A549 (cell line): Measurements from ENCODE around the gene RPRD1A. TPM values are rescaled to one million over a fixed set of nuclear protein-coding genes. Genes with fewer than 3 reads are reported as not detected.

ENCODE experiments used
- ATAC-seq, 2 experiments: fragments of 200-7000 bp in 1 of 2; fragments of >200 bp in 1 of 2; cut with Nextera tagmentation in 1 of 2; cut with Tn5 transposase in 1 of 2; 3 replicates each; pipeline versions ENCODE4 v1.8.0 to v1.9.1; 2018 to 2020; ENCODE audit warnings: mild to moderate bottlenecking in 1 of 2, moderate library complexity in 1 of 2
- CTCF ChIA-PET: fragments of 300-600 bp; sonication (Branson Sonifier 250); formaldehyde crosslinking; extraction: SDS; loops from one replicate; lab custom pipeline; 2021; ENCODE audit warnings: antibody characterized with exemption, inconsistent platforms; lab: Yijun Ruan, JAX
- POLR2A ChIA-PET: fragments of 350-600 bp; formaldehyde crosslinking; extraction: SDS; loops from one replicate; lab custom pipeline; 2021; ENCODE audit warnings: antibody characterized with exemption, inconsistent platforms; lab: Yijun Ruan, JAX
- DNase-seq, 2 experiments: peaks; one replicate each; pipeline versions ENCODE4 v3.0.0 to v3.0.0-alpha.2; 2011 to 2016; ENCODE audit warnings: low read depth in 1 of 2, low spot score in 1 of 2
- FAIRE-seq: peaks from 2 replicates; lab custom pipeline; 2011; peaks lifted over from hg19 to GRCh38; lab: Jason Lieb, UNC
- H3K27ac ChIP-seq, 2 experiments: fragments of >200 bp; sonication (Bioruptor Twin); formaldehyde crosslinking; 3 replicates each; pipeline ENCODE4 v1.5.1; 2016 to 2017
- H3K4me1 ChIP-seq: fragments of >200 bp; sonication (Bioruptor Twin); formaldehyde crosslinking; 3 replicates; pipeline ENCODE4 v1.6.1; 2016
- H3K4me2 ChIP-seq: fragments of >200 bp; sonication (Bioruptor Twin); formaldehyde crosslinking; 3 replicates; pipeline ENCODE4 v1.6.1; 2016
- H3K4me3 ChIP-seq: fragments of >200 bp; sonication (Bioruptor Twin); formaldehyde crosslinking; 3 replicates; pipeline ENCODE4 v1.5.1; 2016
- H3K9me3 ChIP-seq: fragments of >200 bp; sonication (Bioruptor Twin); formaldehyde crosslinking; 3 replicates; pipeline ENCODE4 v1.6.1; 2016
- BHLHE40 ChIP-seq: IDR thresholded peaks from 2 replicates; pipeline ENCODE4 v1.6.1; 2012; ENCODE audit warnings: low read depth, low read length, inconsistent platforms
- CEBPB ChIP-seq, 2 experiments: fragments of >200 bp in 1 of 2; sonication (Bioruptor Twin) in 1 of 2; formaldehyde crosslinking in 1 of 2; IDR thresholded peaks; 2 replicates each; pipeline ENCODE4 v1.6.1; 2012 to 2016
- CHD4 ChIP-seq: fragments of 200-600 bp; sonication (generic); IDR thresholded peaks from 2 replicates; pipeline ENCODE4 v1.6.1; 2016; ENCODE audit warnings: antibody characterized with exemption, mild to moderate bottlenecking, borderline replicate concordance
- ELK1 ChIP-seq: fragments of 150-350 bp; IDR thresholded peaks from 2 replicates; pipeline ENCODE4 v1.6.1; 2014; ENCODE audit warnings: low read depth, mild to moderate bottlenecking, low read length
- FOSL2 ChIP-seq, 2 experiments: fragments of 450-650 bp in 1 of 2; fragments of >200 bp in 1 of 2; sonication (Bioruptor Twin) in 1 of 2; formaldehyde crosslinking; IDR thresholded peaks; 2 replicates each; pipeline versions ENCODE4 v1.5.0 to v1.6.1; 2016 to 2020; ENCODE audit warnings: mild to moderate bottlenecking in 1 of 2, moderate library complexity in 1 of 2
- FOXS1 ChIP-seq: fragments of 250-450 bp; sonication (Bioruptor Pico); IDR thresholded peaks from 2 replicates; pipeline ENCODE4 v1.5.0; 2020; ENCODE audit warnings: mild to moderate bottlenecking, moderate library complexity
- HDAC2 ChIP-seq: fragments of 200-600 bp; sonication (generic); IDR thresholded peaks from 2 replicates; pipeline ENCODE4 v1.6.1; 2016
- HEYL ChIP-seq: fragments of 250-450 bp; sonication (Bioruptor Pico); IDR thresholded peaks from 2 replicates; pipeline ENCODE4 v1.8.0; 2021; ENCODE audit warnings: mild to moderate bottlenecking, moderate library complexity
- HMGXB4 ChIP-seq: fragments of 250-450 bp; sonication (Bioruptor Pico); IDR thresholded peaks from 2 replicates; pipeline ENCODE4 v1.5.0; 2021; ENCODE audit warnings: mild to moderate bottlenecking, moderate library complexity, borderline replicate concordance
- JUNB ChIP-seq: fragments of >200 bp; sonication (Bioruptor Twin); formaldehyde crosslinking; IDR thresholded peaks from 2 replicates; pipeline ENCODE4 v1.6.1; 2016
- KDM1A ChIP-seq: fragments of 200-600 bp; sonication (generic); IDR thresholded peaks from 2 replicates; pipeline ENCODE4 v1.6.1; 2016; ENCODE audit warnings: low read depth, mild to moderate bottlenecking
- KDM5A ChIP-seq: fragments of 200-600 bp; sonication (generic); IDR thresholded peaks from 2 replicates; pipeline ENCODE4 v1.6.1; 2016; ENCODE audit warnings: antibody characterized with exemption, mild to moderate bottlenecking
- MAX ChIP-seq: IDR thresholded peaks from 2 replicates; pipeline ENCODE4 v1.6.1; 2012
- MYC ChIP-seq: IDR thresholded peaks from 2 replicates; pipeline ENCODE4 v1.6.1; 2012; ENCODE audit warnings: mild to moderate bottlenecking, inconsistent platforms, low read length, improper control_type of control experiment, borderline replicate concordance
- NFE2L2 ChIP-seq: fragments of 150-350 bp; conservative IDR thresholded peaks from 2 replicates; pipeline ENCODE4 v1.6.1; 2014; ENCODE audit warnings: low read length
- RARB ChIP-seq: fragments of 250-450 bp; sonication (Bioruptor Pico); IDR thresholded peaks from 2 replicates; pipeline ENCODE4 v1.8.0; 2021; ENCODE audit warnings: mild to moderate bottlenecking, moderate library complexity
- RCOR1 ChIP-seq: fragments of 150-350 bp; IDR thresholded peaks from 2 replicates; pipeline ENCODE4 v1.6.1; 2014; ENCODE audit warnings: antibody characterized with exemption, low read length, low read depth
- RNF2 ChIP-seq: fragments of 200-600 bp; sonication (generic); IDR thresholded peaks from 2 replicates; pipeline ENCODE4 v1.6.1; 2016; ENCODE audit warnings: low read depth, mild to moderate bottlenecking, antibody characterized with exemption, moderate library complexity, borderline replicate concordance
- SMC3 ChIP-seq: fragments of >200 bp; sonication (Bioruptor Twin); formaldehyde crosslinking; IDR thresholded peaks from 3 replicates; pipeline ENCODE4 v1.6.1; 2018; ENCODE audit warnings: inconsistent platforms
- SREBF2 ChIP-seq: fragments of 450-650 bp; IDR thresholded peaks from 2 replicates; pipeline ENCODE4 v1.6.1; 2014; ENCODE audit warnings: mild to moderate bottlenecking, moderate library complexity
- TP53 ChIP-seq: fragments of 250-450 bp; sonication (Bioruptor Pico); IDR thresholded peaks from 2 replicates; pipeline ENCODE4 v1.5.0; 2021; ENCODE audit warnings: mild to moderate bottlenecking, moderate library complexity
- ZSCAN20 ChIP-seq: fragments of 250-450 bp; sonication (Bioruptor Pico); IDR thresholded peaks from 2 replicates; pipeline ENCODE4 v1.8.0; 2022; ENCODE audit warnings: mild to moderate bottlenecking, moderate library complexity
- WGBS: methylation state at CpG from one replicate; pipeline ENCODE4 v1.1.6; 2017; ENCODE audit errors: missing lambda C conversion rate; 5-methylcytosine and 5-hydroxymethylcytosine counted together
- polyA plus RNA-seq, 4 experiments: library from polyadenylated mRNA; depleted of rRNA in 3 of 4; stranded (reverse); fragments of >200 nt; fragmentation: RNase III in 1 of 4; extraction: RNeasy Plus Mini Kit Qiagen cat#74134 plus additional on column Dnase treatment in 1 of 4; gene quantifications; 2 replicates in 3 of 4; 3 replicates in 1 of 4; pipeline ENCODE4 v1.2.3, GENCODE V29; 2011 to 2017
- TF ChIP-seq, protein P1 (sequence below): fragments of 450-650 bp; IDR thresholded peaks from 2 replicates; pipeline ENCODE4 v1.6.1; 2014; ENCODE audit warnings: antibody characterized with exemption
- TF ChIP-seq, protein P2 (sequence below): IDR thresholded peaks from 2 replicates; pipeline ENCODE4 v1.6.1; 2012

RPRD1A gene
- polyA plus RNA-seq, 2 of the 4 experiments (the other 2 are of a cell fraction): 25.8 to 58.2 TPM

- no peak for ATAC-seq
- Histone ChIP-seq H3K4me2 (no peak overlapping the region), H3K4me1 (no peaks in the 10 kb centered on the region), H3K4me3 (no peak overlapping the region), H3K9me3 (no peaks in the 10 kb centered on the region), H3K27ac (no peak overlapping the region)
- no peak for FAIRE-seq
- TF ChIP-seq SREBF2 (no peak), MAX (no peak), KDM1A (no peak), BHLHE40 (no peak), CEBPB (IDR thresholded peaks at IDR 0.05) (no peak), RNF2 (no peak), FOSL2 (IDR thresholded peaks at IDR 0.05) (no peak), FOSL2 (CRISPR knock-in tag; IDR thresholded peaks at IDR 0.05) (no peak), HDAC2 (no peak), FOXS1 (no peak), HEYL (CRISPR knock-in tag) (no peak)
- no peak for DNase-seq
- ChIA-PET CTCF (interaction anchor here (0.8 to 1.3 kb wide), 2 partner anchors 10 to 562 kb away, joined by 3 read pairs; no protein-coding TSS in a partner anchor), POLR2A (no interaction called here)
- WGBS: 80% methylated on average over 3 of the region's 3 CpGs
Measured at GRCh38 chr18:35948080-35948479, 119.3 kb downstream of the RPRD1A start.

- DNase-seq (no peak), ATAC-seq (no peak), FAIRE-seq (no peak)
- Histone ChIP-seq H3K27ac (no peak overlapping the region), H3K4me3 (no peak overlapping the region), H3K4me1 (no peaks in the 10 kb centered on the region), H3K9me3 (no peaks in the 10 kb centered on the region)
- TF ChIP-seq HMGXB4: no peak
- TF ChIP-seq, protein P1, sequence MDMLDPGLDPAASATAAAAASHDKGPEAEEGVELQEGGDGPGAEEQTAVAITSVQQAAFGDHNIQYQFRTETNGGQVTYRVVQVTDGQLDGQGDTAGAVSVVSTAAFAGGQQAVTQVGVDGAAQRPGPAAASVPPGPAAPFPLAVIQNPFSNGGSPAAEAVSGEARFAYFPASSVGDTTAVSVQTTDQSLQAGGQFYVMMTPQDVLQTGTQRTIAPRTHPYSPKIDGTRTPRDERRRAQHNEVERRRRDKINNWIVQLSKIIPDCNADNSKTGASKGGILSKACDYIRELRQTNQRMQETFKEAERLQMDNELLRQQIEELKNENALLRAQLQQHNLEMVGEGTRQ: no peak
- no peak for TF ChIP-seq BHLHE40
- no peak for TF ChIP-seq RCOR1
- TF ChIP-seq RARB: no peak
- no peak for TF ChIP-seq TP53 (CRISPR knock-in tag)
- no peak for TF ChIP-seq MYC
- no peak for TF ChIP-seq FOSL2 (IDR thresholded peaks at IDR 0.05)
- TF ChIP-seq FOSL2 (CRISPR knock-in tag; IDR thresholded peaks at IDR 0.05): no peak
- TF ChIP-seq HDAC2: no peak
- TF ChIP-seq, protein P2, sequence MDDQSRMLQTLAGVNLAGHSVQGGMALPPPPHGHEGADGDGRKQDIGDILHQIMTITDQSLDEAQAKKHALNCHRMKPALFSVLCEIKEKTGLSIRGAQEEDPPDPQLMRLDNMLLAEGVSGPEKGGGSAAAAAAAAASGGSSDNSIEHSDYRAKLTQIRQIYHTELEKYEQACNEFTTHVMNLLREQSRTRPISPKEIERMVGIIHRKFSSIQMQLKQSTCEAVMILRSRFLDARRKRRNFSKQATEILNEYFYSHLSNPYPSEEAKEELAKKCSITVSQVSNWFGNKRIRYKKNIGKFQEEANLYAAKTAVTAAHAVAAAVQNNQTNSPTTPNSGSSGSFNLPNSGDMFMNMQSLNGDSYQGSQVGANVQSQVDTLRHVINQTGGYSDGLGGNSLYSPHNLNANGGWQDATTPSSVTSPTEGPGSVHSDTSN: no peak
- no peak for TF ChIP-seq SREBF2
- no peak for TF ChIP-seq KDM5A
- no peak for TF ChIP-seq RNF2
- no peak for TF ChIP-seq CHD4
- no peak for TF ChIP-seq NFE2L2
- TF ChIP-seq JUNB: no peak
- no peak for TF ChIP-seq SMC3
- no peak for TF ChIP-seq ELK1
- TF ChIP-seq ZSCAN20: no peak
- TF ChIP-seq FOXS1: no peak
- TF ChIP-seq, all 56 proteins: peak for 0
- H3K4me2 ChIP-seq: no peak overlapping the region
- WGBS: 67% methylated on average over 3 of the region's 6 CpGs
- ChIA-PET POLR2A (no interaction called here), CTCF (interaction anchor here (2.1 kb wide), 1 partner anchor 7 kb away, joined by 16 read pairs; no protein-coding TSS in a partner anchor)
Measured at GRCh38 chr18:35942661-35943060, 124.7 kb downstream of the RPRD1A start.
